HepG2 (cell line): Measurements from ENCODE around the gene HOXD9. TPM values are rescaled to one million over a fixed set of nuclear protein-coding genes. Genes with fewer than 3 reads are reported as not detected.

ENCODE experiments used
- ARID2 ChIP-seq: sonication (generic); formaldehyde crosslinking; IDR thresholded peaks from 2 replicates; pipeline ENCODE4 v1.8.1; 2022; ENCODE audit warnings: mild to moderate bottlenecking, missing genetic modification reagents, borderline replicate concordance
- DZIP1 ChIP-seq: sonication (generic); formaldehyde crosslinking; IDR thresholded peaks from 2 replicates; pipeline ENCODE4 v1.5.0; 2020; ENCODE audit warnings: mild to moderate bottlenecking, missing genetic modification reagents
- HMGXB4 ChIP-seq, 2 experiments: sonication (generic) in 1 of 2; formaldehyde crosslinking in 1 of 2; IDR thresholded peaks; 2 replicates each; pipeline versions ENCODE4 v1.4.0 to v1.6.1; 2018 to 2020; ENCODE audit warnings: missing genetic modification reagents in 2 of 2, borderline replicate concordance in 1 of 2, low read depth in 1 of 2, mild to moderate bottlenecking in 1 of 2, missing biosample characterization in 1 of 2
- HNRNPLL ChIP-seq: fragments of 200-400 bp; formaldehyde crosslinking; IDR thresholded peaks from 2 replicates; pipeline ENCODE4 v1.6.1; 2017; ENCODE audit warnings: mild to moderate bottlenecking, low read depth, low read length; ENCODE audit not compliant: poor library complexity, severe bottlenecking
- KLF6 ChIP-seq: IDR thresholded peaks from 2 replicates; pipeline ENCODE4 v1.8.0; 2016; ENCODE audit warnings: missing biosample characterization, missing genetic modification reagents
- PHF8 ChIP-seq: sonication (generic); formaldehyde crosslinking; IDR thresholded peaks from 2 replicates; pipeline ENCODE4 v1.5.0; 2020; ENCODE audit warnings: missing genetic modification reagents
- RNF2 ChIP-seq: fragments of 450-650 bp; conservative IDR thresholded peaks from 2 replicates; pipeline ENCODE4 v1.6.1; 2016; ENCODE audit warnings: low read depth
- SCMH1 ChIP-seq: sonication (generic); formaldehyde crosslinking; IDR thresholded peaks from 2 replicates; pipeline ENCODE4 v1.9.0; 2021; ENCODE audit warnings: missing genetic modification reagents, mild to moderate bottlenecking, borderline replicate concordance
- SMAD1 ChIP-seq: sonication (generic); formaldehyde crosslinking; IDR thresholded peaks from 2 replicates; pipeline ENCODE4 v1.4.0; 2020; ENCODE audit warnings: missing genetic modification reagents, low read depth, mild to moderate bottlenecking, borderline replicate concordance
- SMARCC2 ChIP-seq: fragments of 450-650 bp; IDR thresholded peaks from 2 replicates; pipeline ENCODE4 v1.6.1; 2017; ENCODE audit warnings: antibody characterized with exemption, mild to moderate bottlenecking
- SRY ChIP-seq: sonication (generic); formaldehyde crosslinking; IDR thresholded peaks from 2 replicates; pipeline ENCODE4 v1.8.0; 2022; ENCODE audit warnings: mild to moderate bottlenecking, missing genetic modification reagents
- TIGD3 ChIP-seq: sonication (generic); formaldehyde crosslinking; IDR thresholded peaks from 2 replicates; pipeline ENCODE4 v1.5.1; 2020; ENCODE audit warnings: mild to moderate bottlenecking, missing genetic modification reagents, borderline replicate concordance
- ZNF224 ChIP-seq: sonication (generic); formaldehyde crosslinking; IDR thresholded peaks from 2 replicates; pipeline ENCODE4 v1.5.0; 2020; ENCODE audit warnings: mild to moderate bottlenecking, missing genetic modification reagents
- ZNF496 ChIP-seq: sonication (generic); formaldehyde crosslinking; IDR thresholded peaks from 2 replicates; pipeline ENCODE4 v1.8.1; 2023; ENCODE audit warnings: mild to moderate bottlenecking, moderate library complexity, missing genetic modification reagents; ENCODE audit not compliant: insufficient replicate concordance
- ZNF598 ChIP-seq: sonication (generic); formaldehyde crosslinking; IDR thresholded peaks from 2 replicates; pipeline ENCODE4 v1.5.1; 2020; ENCODE audit warnings: mild to moderate bottlenecking, missing genetic modification reagents, borderline replicate concordance
- ZNF800 ChIP-seq: sonication (generic); formaldehyde crosslinking; IDR thresholded peaks from 2 replicates; pipeline ENCODE4 v1.4.0; 2020; ENCODE audit warnings: missing genetic modification reagents
- polyA plus RNA-seq, 8 experiments: library from polyadenylated mRNA; depleted of rRNA in 3 of 8; stranded (reverse) in 7 of 8; unstranded in 1 of 8; fragments of >200 nt; fragmentation: Illumina TruSeq in 4 of 8; extraction: Trizol in 4 of 8; gene quantifications; 2 replicates each; pipeline versions ENCODE4 v1.2.1 to v1.2.3, GENCODE V29; 2011 to 2016; ENCODE audit warnings: low read depth in 4 of 8, missing spikeins in 1 of 8, mixed read lengths in 1 of 8; ENCODE audit not compliant: insufficient read depth in 1 of 8
- total RNA-seq, 5 experiments: library from RNA; depleted of rRNA; stranded (reverse); fragments of >200 nt; fragmentation: Illumina TruSeq; extraction: Trizol; gene quantifications; 2 replicates each; pipeline ENCODE4 v1.2.3, GENCODE V29; 2016; ENCODE audit warnings: low read depth in 1 of 5
- TF ChIP-seq, protein P1 (sequence below): sonication (generic); formaldehyde crosslinking; IDR thresholded peaks from 2 replicates; pipeline ENCODE4 v1.4.0; 2020; ENCODE audit warnings: missing genetic modification reagents

The HOXD9 gene
- total and polyA plus RNA-seq, 2 of the 13 experiments (the other 11 are each of a cell fraction or from before 2014, with no cell fraction given): not detected

GRCh38 chr2:176140513-176141317 is 18.2 kb downstream of the HOXD9 start (continued):
- TF ChIP-seq ZNF598 (CRISPR knock-in tag): peak; percentile 91; the same call in 1 of the 2 replicates
- TF ChIP-seq SRY (CRISPR knock-in tag): 0 out of 2 replicates have a peak, but pooled peaks have one; percentile 51
- peak; percentile 70 for TF ChIP-seq HNRNPLL
- TF ChIP-seq ZNF800 (CRISPR knock-in tag): peak; percentile 61; the same call in 1 of the 2 replicates
- no peak for TF ChIP-seq ZNF496 (CRISPR knock-in tag)
- no peak for TF ChIP-seq TIGD3 (CRISPR knock-in tag)
- 0 out of 2 replicates have a peak, but pooled peaks have one; percentile 53 for TF ChIP-seq ARID2 (CRISPR knock-in tag)
- peak; percentile 92; the same call in 1 of the 2 replicates for TF ChIP-seq SMAD1 (CRISPR knock-in tag)
- peak; percentile 74 for TF ChIP-seq PHF8 (CRISPR knock-in tag)
- TF ChIP-seq DZIP1 (CRISPR knock-in tag): peak; percentile 86; the same call in 1 of the 2 replicates
- TF ChIP-seq SCMH1 (CRISPR knock-in tag): no peak
- no peak for TF ChIP-seq SMARCC2
- TF ChIP-seq KLF6 (CRISPR knock-in tag): peak; percentile 25; the same call in 1 of the 2 replicates
- peak; percentile 44; the same call in 1 of the 2 replicates for TF ChIP-seq ZNF224 (CRISPR knock-in tag)
- peak; percentile 96 to 97 for TF ChIP-seq HMGXB4 (CRISPR knock-in tag; IDR thresholded peaks at IDR 0.05; ENCODE audit: borderline replicate concordance in 1 of 2, low read depth in 1 of 2)
- peak; percentile 94 for TF ChIP-seq RNF2
- TF ChIP-seq, protein P1, sequence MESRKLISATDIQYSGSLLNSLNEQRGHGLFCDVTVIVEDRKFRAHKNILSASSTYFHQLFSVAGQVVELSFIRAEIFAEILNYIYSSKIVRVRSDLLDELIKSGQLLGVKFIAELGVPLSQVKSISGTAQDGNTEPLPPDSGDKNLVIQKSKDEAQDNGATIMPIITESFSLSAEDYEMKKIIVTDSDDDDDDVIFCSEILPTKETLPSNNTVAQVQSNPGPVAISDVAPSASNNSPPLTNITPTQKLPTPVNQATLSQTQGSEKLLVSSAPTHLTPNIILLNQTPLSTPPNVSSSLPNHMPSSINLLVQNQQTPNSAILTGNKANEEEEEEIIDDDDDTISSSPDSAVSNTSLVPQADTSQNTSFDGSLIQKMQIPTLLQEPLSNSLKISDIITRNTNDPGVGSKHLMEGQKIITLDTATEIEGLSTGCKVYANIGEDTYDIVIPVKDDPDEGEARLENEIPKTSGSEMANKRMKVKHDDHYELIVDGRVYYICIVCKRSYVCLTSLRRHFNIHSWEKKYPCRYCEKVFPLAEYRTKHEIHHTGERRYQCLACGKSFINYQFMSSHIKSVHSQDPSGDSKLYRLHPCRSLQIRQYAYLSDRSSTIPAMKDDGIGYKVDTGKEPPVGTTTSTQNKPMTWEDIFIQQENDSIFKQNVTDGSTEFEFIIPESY: peak; percentile 74
